ENCODE results near the gene TDP2.
"Not testable (repeated sequence)": the region's sequence is repeated elsewhere in the genome, so short reads cannot be mapped to it uniquely, and the experiment has no call there.

The TDP2 gene

DNA sequence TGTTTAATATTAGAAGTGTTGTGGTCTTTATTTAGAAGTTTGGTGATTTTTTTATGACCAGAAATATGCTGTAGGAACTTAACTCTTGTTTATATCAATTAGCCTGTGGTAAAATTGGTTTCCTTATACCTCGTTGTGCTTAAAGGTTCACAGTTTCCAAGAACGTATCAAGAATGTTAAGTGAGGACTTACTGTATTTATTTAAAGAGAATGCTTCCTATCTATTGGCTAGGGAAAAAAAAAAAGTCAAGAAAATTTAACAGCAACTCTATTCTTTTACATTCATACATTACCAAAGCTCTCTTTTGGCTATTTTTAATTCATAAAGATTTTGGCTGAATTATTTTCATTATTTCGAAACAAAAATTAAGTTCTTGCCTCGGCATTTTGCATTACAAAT is 22.3 kb downstream of the TDP2 start:
- DNase-seq (ENCODE audit: low read depth): no peak

DNA sequence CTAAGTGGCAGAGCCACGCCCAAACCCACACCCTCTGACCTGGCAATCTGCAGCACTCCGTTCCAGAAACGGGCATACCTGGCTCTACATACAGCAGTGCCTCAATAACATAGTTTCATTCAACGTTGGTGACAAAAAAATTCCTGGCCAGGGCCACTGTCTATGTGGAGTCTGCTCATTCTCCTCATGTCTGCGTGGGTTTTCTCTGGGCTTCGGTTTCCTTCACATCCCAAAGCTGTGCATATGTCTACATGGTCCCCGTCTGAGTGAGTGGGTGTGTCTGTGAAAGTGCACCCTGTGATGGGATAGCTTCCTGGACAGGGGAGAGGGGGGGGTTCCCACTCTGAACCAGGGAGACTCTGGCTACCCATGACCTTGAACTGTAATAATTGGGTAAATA is 22.8 kb downstream of the TDP2 start:
- DNase-seq (ENCODE audit: low read depth): no peak

DNA sequence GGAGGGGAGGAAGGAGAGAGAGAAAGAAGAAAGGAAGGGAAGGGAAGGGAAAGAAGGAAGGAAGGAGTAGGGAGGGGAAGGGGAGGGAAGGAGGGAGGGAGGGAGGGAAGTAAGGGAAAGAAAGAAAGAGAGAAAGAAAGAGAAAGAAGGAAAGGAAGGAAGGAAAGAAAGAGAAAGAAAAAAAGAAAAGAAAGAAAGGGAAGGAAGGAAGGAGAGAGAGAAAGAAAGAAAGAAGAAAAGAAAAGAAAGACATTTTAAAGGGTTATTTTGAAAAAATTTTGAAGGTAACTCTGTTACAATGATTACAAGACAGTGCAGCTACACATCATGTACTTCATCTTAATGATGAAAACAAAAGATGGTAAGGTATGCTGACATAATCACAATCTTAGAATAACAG is 24.6 kb downstream of the TDP2 start:
- no peak for DNase-seq (ENCODE audit: low read depth)

DNA sequence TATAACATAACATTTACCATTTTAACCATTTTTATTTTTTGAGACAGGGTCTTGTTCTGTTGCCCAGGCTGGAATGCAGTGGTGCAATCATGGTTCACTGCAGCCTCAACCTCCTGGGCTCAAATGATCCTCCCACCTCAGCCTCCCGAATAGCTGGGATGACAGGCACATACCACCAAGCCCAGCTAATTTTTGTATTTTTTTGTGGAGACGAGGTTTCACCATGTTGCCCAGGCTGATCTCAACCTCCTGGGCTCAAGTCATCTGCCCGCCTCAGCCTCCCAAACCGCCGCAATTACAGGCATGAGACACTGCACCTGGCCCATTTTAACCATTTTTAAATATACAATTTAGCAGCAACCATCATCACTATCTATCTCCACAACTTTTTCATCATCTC is 26.1 kb downstream of the TDP2 start:
- not testable (repeated sequence) for DNase-seq (ENCODE audit: low read depth)

DNA sequence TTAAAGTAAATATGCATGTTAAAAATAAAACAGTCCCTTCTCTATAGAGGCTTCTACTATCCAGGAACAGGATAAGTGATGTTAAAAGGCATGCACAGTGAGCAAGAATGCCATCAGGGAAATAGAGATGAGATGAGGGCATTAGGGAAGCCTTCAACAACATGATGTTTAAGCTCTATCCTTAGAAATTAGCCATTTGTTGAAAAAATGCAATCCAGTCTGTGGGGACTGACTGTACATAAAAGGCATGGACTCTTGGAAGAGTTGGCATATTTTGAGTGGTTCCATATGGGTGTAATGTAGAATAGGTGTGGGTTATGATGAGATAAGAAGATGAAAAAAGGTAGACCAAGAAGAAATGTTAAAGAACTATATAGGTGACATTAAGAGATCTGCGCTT is 26.5 kb downstream of the TDP2 start:
- DNase-seq (ENCODE audit: low read depth): no peak

DNA sequence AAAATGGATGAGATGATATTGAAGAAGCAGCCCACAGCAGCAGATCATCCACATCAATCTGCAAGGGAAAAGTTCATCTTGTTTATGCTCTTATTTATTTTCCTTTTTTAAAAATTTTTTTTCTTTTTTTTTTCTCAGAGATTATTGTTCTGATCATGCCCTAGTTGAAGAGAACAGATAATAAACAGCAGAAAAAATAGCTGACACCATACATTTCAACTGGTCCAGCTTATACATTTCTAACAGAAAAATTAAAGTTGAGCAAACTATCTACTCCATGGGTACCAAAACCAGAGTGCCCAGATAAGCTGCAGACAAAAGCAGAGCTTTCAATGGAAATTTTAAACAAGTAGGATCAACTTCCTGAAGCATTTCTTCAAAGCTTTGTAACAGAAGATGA is 30.0 kb downstream of the TDP2 start:
- no peak for DNase-seq (ENCODE audit: low read depth)

DNA sequence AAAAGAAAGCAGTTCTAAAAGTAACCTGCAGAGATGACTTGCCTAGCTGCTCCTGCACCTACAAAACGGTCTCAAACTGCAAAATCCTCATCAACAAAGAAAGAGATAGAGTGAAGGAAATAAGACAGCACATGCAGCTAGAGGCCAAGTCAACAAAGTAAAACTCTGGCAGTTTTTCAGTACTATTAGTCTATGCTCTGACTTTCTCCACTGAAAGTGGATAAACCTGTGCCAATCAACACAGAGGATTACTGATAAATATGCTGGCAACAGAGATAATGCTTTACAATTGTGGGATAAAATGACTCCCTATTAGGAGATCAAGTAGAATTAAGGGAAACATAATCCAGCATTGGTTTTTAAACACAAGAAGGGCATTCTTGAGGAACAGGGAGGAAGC is 34.1 kb downstream of the TDP2 start:
- no peak for DNase-seq (ENCODE audit: low read depth)

DNA sequence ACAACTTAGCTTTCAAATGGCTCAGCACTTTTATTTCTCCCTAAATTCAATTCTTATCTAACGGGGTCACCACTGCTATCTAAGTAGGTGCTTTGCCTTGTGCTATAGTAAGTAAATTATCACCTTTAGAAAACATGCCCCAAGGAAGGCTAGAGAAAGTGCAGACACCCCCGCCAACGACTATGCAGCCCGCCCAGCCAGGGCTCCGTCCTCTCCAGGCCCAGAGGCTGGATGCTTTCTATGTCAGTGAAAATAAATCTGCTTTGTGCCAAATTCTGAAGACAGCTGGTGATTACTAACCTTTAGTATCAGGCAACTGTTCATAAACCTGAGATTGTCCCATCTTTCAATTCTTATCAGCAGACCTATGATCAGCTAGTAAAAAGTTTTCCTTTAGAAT is 35.0 kb downstream of the TDP2 start:
- DNase-seq (ENCODE audit: low read depth): no peak

DNA sequence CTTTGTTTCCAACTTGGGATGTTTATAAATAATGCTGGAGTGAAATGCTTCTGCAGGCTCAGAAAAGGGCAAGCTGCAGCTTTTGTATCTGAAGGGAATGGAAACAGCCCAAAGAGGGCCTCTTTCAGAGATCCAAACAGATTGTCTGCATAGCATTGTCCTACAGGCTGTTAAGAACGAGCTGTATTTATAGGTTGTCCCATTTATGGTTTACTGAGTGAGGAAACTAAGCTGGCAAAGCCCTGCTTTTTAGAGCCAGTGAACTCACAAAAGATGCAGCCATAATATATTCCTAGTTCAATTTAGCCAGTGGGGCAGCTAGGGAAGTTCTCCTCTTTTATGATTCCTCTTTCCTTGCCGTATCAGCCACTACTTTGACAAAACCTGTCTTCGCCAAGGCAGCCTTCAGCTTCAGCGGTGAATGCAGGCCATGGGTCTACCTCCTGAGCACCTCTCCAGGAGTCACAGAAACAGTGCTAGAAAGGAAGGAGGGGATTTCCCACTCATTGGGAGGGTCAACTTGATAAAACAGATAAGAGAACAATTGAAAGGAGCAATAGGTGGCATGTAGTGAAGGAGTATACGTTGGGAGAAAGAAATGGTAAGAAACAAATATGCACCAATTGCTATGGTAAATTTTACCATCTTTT is 35.7 kb downstream of the TDP2 start:
- no peak for DNase-seq (ENCODE audit: low read depth)

DNA sequence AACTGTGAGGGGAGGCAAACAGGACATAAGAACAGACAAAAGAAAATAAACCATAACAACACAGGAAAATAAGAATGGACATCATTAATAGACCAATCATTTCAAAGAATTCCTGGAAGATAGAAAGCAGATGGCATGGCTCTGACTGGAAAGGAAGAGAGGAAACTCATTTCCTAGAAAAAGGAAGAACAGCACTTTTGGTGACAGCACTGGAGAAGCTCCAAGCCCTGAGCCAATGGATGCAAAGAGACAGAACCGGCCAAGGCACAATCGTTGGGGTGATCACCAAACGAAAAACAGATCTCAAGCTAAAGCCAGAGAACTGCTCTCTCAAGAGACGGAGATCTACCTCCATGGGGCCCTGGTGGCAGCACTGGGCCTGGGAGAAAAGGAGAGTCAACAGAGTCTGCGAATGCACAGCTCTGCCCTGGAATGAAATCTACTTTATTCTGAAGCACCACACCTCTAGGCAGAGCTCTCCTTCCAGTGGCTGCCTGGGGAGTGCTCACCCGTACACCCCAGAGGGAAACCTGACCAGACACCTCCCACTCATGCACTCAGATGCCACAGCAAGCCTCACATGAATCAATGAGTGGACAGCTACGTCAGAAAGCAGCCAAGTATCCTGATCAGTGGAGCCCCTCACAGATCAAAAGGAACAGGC is 44.9 kb downstream of the TDP2 start:
- no peak for DNase-seq (ENCODE audit: low read depth)

DNA sequence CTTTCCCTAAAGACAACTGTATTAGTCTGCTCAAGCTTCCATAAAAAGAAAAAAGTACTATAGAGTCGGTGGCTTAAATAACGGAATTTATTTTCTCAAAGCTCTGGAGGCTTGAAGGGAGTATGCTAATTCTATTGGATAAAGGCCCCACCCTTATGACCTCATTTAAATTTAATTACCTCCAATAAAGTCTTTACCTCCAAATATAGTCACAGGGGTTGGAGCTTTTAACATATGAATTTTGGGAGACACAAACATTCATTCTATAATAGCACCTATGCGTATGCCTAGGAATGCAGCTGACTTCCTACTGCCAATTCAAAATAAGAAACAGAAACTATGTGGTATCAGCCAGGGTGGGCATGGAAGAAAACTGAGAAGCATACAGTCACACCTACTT is 46.1 kb downstream of the TDP2 start:
- DNase-seq (ENCODE audit: low read depth): no peak

DNA sequence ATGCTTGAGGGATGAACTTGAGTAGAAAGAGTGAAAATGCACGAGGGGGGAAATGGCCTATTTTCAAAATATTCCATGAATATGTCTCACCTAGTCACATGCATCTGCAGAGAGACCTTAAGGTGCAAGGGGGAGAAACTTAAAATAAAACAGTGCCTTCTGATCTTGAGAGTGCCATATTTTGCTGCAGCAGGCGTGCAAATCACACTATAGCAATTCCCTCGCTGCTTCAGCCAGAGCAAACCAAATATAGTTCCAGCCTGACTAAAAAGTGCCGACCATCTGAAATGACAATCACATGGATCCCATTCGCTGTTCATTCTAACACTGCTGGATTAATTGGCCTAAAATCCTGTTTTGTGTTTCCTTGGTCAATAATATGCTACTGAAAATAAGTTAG is 47.0 kb downstream of the TDP2 start:
- DNase-seq (ENCODE audit: low read depth): no peak

DNA sequence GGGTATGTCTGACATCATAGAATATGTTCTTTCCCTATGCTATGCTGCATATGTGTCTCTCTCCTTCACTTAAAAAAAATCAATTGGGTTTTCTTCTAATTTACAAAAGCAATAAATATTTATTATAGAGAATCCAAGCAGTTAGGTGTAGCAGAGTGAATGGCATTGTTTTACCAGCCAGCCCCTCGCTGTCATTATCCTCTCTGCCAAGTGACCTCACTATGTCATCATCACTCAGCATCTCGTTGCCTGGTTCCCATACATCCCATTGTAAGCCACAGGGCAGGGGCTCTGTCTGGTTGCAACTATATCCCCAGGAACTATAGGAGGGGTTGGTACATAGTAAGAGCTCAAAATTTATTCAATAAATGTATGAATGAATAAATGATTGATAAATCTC is 52.1 kb downstream of the TDP2 start:
- DNase-seq (ENCODE audit: low read depth): no peak

DNA sequence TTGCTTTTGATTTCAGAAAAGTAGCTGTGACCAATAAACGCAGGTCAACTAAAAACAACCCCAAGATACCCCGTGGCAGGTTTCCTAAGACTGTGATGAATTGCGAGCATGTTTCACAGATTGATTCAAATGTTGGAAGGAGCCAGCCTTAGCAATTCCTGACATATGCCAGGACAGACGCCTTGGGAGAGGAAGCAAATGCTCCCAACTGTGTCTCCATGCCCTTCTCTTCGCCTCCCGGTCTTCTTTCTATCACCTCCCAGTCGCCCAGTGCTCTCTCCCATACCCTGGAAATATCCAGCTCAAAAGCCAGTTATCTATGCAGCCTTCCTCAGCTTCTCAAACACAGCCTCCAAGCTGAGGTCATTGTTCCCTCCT is 52.7 kb downstream of the TDP2 start:
- no peak for DNase-seq (ENCODE audit: low read depth)

DNA sequence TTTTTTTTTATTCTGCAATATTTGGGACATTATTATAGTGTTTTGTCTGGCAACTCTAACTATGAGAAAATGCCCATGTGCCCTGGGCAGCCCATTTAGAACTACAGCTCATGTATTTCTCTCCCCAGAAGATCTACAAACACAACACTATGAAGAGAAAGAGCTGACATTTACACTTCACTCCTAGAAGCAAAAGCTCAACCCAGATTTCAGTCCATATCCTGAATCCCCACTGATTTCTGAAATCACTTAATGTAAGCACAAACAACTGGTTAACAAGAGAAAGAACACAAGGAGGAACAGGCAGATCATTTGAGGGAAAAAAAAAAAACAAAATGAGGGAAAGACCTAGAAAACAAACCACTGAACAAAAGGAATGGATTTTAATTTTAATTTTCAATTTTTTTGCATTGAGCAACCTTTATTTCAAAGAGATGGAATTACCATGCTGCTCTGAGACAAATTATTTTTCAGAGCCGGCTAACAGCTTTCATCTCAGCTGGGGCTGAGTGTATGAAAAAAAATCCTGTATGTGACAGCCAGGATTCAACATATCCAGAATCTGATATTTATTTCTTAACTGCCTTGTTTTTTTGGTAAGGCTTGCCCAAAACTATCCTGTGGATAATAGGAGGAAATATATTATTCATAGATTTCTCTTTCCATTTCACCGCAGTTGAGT is 53.2 kb downstream of the TDP2 start:
- no peak for DNase-seq (ENCODE audit: low read depth)

DNA sequence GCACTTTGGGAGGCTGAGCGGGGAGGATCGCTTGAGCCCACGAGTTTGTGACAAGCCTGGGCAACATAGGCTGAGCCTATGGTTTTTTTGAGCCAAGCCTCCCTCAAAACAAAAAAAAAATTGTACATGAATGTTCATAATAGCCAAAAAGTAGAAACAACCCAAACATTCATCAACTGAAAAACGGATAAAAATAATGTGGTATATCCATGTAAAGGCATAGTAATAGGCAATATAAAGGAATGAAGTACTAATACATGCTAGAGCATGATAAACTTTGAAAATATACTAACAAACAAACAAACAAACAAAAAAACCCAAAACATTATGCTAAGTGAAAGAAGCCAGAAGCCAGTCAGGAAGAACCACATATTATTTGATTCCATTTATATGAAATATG is 56.0 kb downstream of the TDP2 start:
- no peak for DNase-seq (ENCODE audit: low read depth)

DNA sequence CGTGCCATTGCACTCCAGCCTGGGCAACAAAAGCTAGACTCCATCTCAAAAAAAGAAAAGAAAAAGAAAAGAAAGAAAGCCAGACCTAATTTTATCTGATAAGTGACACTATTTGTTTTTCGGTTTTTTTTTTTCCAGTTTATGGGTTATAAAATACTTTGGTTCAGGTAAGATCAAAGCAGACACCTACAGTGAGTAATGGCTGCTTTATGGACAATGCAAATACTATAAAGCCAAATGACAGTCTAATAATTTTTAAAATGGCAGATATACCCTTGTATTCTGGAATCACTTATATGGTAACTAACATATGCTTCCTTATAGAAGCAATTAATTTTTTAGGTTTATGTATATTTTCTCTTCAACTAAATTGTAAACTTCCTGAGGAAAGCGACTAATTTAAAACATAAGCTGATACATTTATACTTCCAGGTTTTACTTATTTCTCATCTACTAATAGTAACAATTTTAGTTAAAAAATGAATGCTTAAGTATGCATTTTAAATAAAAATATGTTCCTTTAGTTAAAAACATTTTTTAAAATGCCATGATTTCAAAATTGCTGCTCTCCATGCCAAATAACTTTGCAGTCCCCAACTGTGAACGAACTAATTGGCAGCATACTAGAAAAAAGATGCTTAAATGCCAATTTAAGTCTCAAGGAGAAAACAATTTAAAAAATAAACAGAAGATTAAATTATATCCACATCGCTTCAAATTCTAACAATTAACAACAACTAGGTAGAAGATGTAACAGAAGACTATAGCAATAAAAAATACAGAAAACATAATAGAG is 59.2 kb downstream of the TDP2 start:
- DNase-seq (ENCODE audit: low read depth): no peak

DNA sequence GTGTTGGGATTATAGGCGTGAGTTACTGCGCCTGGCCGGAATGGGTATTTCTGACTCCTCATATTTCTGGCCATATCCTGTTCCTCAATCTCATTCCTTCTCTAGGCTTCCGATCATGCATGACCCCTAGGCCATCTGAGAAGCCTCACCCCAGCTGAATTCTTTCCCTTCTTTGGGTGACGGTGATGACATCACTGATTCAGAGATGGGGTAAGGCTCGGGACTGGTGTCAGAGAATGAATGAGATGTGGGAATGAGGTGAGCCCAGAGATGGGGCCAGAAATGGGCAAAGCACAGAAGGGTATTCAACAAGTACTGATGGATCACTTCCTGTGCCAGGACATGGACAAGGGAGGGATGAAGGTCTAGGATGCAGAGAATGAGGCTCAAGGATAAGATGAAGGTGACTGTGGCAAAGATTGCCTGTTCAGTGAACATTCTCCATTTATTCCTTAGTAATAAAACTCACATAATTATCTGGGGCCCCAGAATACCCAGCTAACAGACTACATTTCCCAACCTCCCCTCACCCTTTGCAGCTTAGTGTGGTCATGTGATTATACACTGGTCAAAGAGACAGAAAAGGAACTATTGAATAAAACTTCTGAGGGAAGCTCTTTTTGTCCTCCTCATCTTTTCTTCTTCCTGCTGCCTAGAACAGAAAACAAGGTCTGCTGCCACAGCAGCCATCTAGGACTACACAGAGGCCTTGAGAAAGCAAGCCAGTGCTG is 60.3 kb downstream of the TDP2 start:
- no peak for DNase-seq (ENCODE audit: low read depth)

DNA sequence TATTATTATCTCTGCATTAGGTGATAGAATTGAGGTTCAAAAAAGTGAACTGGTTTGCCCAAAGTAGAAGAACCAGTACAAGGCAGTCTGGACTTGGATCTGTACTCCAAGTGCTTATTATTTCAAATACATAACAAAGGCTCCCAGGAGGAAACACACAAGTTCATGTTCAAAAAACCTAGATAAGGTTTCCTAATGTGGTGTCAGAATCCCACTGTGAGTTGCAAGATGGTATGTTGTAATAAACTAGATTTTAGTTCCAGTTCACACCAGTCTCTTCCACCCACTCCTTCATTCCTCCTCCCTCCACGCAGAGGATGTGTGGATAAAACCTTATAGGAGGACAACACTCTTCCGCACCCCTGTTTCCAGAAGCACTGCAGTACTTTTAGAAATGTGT is 63.5 kb downstream of the TDP2 start:
- DNase-seq (ENCODE audit: low read depth): no peak

DNA sequence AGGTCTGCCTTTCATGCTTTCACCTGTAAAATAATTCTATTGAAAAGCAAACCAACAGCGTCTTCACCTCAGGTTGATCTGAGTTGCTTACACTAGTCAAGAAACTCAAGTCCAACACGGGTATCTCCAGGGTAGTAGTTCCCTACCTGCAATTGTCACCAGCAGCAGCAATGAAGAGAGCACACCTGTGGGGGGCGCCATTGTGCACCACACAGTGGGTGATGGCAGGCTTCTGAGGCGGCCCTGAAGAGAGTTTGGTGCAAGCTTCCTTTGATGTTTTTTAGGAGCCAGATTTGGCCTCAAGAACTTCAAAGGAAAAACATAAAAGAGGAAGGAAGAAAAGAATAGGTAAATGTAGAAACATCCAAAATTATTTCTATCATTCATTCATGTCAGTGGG is 65.8 kb downstream of the TDP2 start:
- no peak for DNase-seq (ENCODE audit: low read depth)

Measured in stromal cell of bone marrow (primary cell).